Measurements from ENCODE around the gene EFNA4.

DNA sequence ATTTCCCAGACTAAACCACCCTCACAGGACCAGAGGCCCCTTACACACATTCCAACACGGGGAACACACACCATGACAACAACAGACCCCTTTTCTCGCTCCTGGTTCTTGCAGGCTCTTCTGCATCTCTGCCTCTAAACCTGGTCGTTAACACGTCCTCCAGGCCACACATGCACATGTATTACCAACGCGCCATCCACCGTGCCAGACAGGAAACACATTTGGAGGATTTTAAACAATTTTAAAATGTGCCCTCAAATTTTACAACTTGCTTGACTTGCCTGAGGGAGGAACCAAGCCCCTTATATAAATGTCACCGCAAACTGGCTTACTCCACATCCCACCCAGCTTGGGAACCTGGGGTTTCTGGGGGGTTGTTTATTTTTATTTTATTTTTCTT, 47.3 kb downstream of the EFNA4 start:
- TF ChIP-seq, protein P1, sequence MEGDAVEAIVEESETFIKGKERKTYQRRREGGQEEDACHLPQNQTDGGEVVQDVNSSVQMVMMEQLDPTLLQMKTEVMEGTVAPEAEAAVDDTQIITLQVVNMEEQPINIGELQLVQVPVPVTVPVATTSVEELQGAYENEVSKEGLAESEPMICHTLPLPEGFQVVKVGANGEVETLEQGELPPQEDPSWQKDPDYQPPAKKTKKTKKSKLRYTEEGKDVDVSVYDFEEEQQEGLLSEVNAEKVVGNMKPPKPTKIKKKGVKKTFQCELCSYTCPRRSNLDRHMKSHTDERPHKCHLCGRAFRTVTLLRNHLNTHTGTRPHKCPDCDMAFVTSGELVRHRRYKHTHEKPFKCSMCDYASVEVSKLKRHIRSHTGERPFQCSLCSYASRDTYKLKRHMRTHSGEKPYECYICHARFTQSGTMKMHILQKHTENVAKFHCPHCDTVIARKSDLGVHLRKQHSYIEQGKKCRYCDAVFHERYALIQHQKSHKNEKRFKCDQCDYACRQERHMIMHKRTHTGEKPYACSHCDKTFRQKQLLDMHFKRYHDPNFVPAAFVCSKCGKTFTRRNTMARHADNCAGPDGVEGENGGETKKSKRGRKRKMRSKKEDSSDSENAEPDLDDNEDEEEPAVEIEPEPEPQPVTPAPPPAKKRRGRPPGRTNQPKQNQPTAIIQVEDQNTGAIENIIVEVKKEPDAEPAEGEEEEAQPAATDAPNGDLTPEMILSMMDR (IDR thresholded peaks at IDR 0.05), result no peak
- TF ChIP-seq, protein P2, sequence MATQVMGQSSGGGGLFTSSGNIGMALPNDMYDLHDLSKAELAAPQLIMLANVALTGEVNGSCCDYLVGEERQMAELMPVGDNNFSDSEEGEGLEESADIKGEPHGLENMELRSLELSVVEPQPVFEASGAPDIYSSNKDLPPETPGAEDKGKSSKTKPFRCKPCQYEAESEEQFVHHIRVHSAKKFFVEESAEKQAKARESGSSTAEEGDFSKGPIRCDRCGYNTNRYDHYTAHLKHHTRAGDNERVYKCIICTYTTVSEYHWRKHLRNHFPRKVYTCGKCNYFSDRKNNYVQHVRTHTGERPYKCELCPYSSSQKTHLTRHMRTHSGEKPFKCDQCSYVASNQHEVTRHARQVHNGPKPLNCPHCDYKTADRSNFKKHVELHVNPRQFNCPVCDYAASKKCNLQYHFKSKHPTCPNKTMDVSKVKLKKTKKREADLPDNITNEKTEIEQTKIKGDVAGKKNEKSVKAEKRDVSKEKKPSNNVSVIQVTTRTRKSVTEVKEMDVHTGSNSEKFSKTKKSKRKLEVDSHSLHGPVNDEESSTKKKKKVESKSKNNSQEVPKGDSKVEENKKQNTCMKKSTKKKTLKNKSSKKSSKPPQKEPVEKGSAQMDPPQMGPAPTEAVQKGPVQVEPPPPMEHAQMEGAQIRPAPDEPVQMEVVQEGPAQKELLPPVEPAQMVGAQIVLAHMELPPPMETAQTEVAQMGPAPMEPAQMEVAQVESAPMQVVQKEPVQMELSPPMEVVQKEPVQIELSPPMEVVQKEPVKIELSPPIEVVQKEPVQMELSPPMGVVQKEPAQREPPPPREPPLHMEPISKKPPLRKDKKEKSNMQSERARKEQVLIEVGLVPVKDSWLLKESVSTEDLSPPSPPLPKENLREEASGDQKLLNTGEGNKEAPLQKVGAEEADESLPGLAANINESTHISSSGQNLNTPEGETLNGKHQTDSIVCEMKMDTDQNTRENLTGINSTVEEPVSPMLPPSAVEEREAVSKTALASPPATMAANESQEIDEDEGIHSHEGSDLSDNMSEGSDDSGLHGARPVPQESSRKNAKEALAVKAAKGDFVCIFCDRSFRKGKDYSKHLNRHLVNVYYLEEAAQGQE (IDR thresholded peaks at IDR 0.05; ENCODE audit: insufficient read depth in 1 of 2, low read depth in 2 of 2, low read length in 1 of 2), result no peak
